ENCODE results near the gene CES5A. TPM values are rescaled to one million over a fixed set of nuclear protein-coding genes. Genes with fewer than 3 reads are reported as not detected.
"Not testable (repeated sequence)": the region's sequence is repeated elsewhere in the genome, so short reads cannot be mapped to it uniquely, and the experiment has no call there.

CES5A gene
- total RNA-seq, 1 experiment from 2014 or later, result not detected

DNA sequence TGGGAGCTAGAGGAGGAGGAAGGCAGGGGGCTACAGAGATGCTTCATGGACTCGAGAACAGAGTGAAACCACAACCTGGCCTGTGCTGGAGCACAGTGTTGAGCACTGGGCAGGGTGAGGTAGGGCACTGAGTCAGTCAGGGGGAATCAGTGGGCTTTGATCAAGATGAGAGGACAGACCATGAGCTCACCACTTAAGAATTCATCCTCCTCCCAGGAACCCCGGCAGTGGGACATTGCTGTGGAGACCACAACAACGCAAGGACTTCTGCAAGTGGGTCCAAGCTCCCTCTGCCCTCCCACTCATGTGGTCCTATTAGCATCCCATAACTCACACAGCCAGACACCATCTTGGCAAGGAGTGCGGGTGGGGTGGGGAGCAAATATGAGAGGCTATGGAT, 1.7 kb upstream of the CES5A start:
- DNase-seq (ENCODE audit: low read depth), result peak; percentile 53

GRCh38 chr16:55873122-55873521, 2.1 kb downstream of the CES5A start:
- no peak for DNase-seq (ENCODE audit: low read depth)

- no peak for DNase-seq (ENCODE audit: low read depth)
Observed at GRCh38 chr16:55872130-55872529, 3.0 kb downstream of the CES5A start.

DNA sequence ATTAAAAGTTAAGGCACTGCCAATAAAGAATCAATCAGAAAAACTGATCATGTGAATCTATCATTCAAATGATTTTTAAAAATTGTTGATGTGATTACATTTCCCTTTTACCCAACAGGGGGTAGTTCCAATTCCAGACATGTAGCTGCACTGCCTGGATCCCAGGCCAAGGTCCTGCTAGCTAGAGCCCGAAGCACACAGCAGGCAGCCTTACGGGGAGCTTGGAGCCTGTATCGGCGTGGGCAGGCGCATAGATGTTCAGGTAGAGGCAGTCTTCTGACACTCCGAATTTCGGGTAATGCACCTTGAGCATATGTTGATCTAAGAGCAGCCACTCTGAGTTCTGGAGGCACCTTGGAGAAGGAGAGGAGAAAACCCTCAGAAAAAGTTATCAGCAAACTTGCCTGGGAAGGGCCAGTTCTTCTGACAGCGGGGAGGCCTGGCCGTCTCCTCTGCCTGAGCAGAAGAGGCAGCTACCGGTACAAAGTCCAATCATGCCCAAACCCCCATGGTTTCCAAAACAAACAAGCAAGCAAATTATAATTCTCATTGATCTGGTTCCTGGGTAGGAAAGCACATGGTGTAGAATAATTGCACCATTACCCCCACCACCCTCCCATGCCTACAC, 3.6 kb downstream of the CES5A start:
- DNase-seq (ENCODE audit: low read depth), result no peak

GRCh38 chr16:55868980-55869379, 6.2 kb downstream of the CES5A start:
- DNase-seq (ENCODE audit: low read depth), result no peak

GRCh38 chr16:55868137-55868536, 7.0 kb downstream of the CES5A start:
- no peak for DNase-seq (ENCODE audit: low read depth)

GRCh38 chr16:55861288-55861687, 13.9 kb downstream of the CES5A start:
- DNase-seq (ENCODE audit: low read depth), result no peak

GRCh38 chr16:55857650-55858049, 17.5 kb downstream of the CES5A start:
- not testable (repeated sequence) for DNase-seq (ENCODE audit: low read depth)

DNA sequence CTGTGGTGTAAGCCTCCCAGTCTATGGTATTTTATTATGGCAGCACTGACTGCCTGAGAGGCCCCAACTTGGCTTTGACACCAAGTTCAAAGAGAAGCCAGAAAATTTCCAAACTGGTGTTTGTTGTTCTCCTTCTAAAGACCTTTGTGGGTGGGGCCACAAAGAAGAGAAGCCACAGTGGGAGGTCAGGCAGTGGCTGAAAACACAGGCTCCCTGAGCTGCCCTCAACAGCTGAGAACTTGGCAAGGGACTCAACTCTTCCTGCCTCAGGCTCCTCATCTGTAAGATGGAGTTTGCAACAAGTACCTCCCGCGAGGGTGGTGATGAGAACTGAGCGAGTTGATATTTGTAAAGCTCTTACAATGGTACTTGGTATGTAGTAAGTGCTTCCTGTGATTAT, 18.2 kb downstream of the CES5A start:
- DNase-seq (ENCODE audit: low read depth), result no peak

- peak; percentile 27 for DNase-seq (ENCODE audit: low read depth)
Observed at GRCh38 chr16:55853114-55853513, 22.1 kb downstream of the CES5A start.

DNA sequence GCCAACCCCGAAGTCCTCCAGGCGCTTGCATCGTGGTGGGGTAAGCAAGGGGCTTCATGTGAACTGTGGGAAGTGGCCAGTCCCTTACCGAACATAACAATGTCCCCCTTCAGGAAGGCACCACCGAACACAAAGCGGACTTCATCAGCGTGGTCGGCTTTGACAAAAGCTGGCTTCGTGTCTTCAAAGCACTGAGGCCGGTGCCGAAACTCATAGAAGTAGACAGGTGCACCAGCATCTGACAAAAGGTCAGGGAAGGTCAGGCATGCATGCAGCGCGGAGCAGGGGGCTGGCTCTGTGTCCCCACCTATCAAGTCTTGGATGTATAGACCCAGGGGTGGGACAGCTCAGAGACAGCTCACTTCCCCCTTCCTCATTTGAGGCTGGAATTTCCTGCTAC, 25.6 kb downstream of the CES5A start:
- DNase-seq (ENCODE audit: low read depth), result no peak

- DNase-seq (ENCODE audit: low read depth), result no peak
Observed at GRCh38 chr16:55846598-55847346, 28.4 kb downstream of the CES5A start.

DNA sequence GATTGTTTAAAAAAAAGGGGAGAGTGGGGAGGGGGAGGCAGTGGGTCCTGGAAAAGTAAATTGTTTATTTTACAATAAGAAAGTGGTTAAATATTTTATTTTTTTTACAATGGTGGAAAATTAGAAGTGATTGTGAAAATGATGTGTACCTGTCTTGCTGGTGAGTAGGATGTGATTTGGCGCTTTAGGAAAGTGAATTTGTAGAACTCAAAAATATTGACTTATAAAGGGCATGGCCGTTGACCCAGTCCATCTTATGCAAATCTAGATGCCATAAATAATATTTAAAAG, 32.1 kb downstream of the CES5A start:
- no peak for DNase-seq (ENCODE audit: low read depth)

DNA sequence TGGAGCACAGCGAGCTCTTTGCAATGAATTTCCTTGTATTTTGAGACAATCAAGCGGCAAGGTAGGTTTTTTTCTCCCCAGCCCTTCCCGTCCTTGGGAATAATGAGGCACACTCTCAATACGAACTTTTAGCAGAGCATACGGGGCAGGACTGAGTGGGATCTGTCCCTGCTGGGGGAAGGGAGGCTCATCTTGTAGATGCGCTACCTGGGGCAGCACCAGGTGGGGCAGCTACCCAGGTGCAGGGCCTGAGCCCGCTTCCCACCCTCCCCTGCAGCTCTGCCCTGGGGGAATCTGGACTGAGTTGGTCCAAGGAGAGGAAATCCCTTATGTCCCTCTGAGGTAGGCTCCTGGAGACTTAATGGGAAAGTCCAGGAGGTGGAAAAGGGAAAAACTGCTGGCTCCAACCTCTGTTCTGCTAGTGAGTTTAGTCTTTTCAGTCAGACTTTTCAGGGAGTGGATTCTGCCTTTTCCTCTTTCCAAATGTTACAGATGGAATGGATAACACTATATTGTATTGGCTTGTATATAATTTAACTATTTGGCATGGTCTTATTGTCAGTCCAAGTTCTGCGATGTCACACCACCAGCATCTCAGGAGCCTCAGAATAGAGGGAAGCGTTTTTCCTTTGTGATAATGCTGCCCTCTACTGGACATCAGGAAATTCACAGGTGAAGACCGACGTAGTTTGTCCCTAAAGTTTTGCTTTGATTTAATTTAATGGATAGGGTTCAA, 32.6 kb downstream of the CES5A start:
- DNase-seq (ENCODE audit: low read depth), result peak; percentile 27

- no peak for DNase-seq (ENCODE audit: low read depth)
Observed at GRCh38 chr16:55839115-55839514, 36.1 kb downstream of the CES5A start.

GRCh38 chr16:55836158-55836611, 39.0 kb downstream of the CES5A start:
- DNase-seq (ENCODE audit: low read depth), result no peak

GRCh38 chr16:55835581-55835980, 39.6 kb downstream of the CES5A start:
- DNase-seq (ENCODE audit: low read depth), result no peak

- not testable (repeated sequence) for DNase-seq (ENCODE audit: low read depth)
Observed at GRCh38 chr16:55835173-55835572, 40.0 kb downstream of the CES5A start.

- DNase-seq (ENCODE audit: low read depth), result no peak
Observed at GRCh38 chr16:55834049-55834448, 41.1 kb downstream of the CES5A start.

DNA sequence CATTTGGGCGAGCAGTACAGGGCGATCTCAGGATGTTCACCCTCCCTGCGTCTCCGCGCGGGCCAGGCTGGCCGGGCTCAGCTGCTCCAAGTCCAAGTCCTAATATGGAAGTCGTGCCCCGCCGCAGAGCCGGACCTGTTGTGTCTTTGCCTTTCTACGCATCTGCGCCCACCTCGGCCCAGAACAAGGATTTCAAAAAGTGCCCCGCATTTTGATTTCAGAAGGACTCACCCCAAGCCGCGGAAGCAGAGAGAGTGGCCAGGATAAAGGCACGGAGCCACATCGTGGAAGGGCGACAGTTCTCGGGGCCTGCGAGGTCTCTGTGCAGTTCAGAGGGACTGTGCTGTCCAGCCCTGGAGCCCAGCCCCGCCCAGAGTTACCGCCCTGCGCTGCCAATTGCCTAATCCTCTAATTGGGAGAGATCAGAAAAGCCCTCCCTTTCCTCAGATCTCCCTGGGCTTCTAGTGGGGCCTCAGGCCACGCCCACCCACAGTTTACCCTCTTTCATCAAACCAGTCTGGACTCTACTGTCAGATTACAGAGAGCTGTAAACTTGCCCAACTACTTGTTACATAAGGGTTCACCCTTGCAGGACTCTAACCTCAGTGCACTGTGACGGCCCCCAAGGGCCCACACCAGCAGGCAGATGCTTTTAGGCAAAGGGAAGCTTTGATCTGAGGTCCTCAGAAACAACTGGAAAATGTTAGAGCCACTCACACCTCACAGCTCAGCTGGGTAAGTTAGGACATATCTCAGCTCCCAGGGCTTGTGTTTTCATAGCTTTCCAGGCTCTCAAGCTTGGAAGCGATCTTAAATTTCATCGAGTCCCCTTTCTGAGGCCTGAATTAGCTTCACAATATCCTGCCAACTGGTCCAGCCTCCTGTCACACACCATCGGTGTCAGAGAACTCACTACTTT, 42.1 kb downstream of the CES5A start, which contains the start of gene CES1:
Gene CES1 (minus strand): TSS at position 324 of the 919 bp plus-strand sequence. CDS start 41 bp downstream, at position 283.
- no peak for DNase-seq (ENCODE audit: low read depth)

DNA sequence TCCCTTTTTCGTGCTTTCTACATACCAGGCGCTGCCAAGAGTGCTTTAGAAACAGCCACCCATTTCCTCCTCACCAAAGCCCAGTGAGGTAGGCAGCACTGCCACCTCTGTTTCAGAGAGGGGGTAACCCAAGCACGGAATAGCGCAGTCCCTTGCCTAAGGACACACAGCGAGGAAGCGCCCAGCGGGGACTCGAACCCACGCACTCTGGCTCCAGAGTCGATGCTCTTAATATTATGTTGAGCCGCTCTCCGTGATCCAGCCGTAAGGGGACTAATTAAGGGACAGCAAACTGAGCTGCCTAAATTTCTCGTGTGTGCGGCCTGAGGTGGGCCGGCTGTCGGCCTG, 42.8 kb downstream of the CES5A start:
- DNase-seq (ENCODE audit: low read depth), result no peak
